ENCODE data around the gene C5AR1.
"Not testable (repeated sequence)": the region's sequence is repeated elsewhere in the genome, so short reads cannot be mapped to it uniquely, and the experiment has no call there.

Gene C5AR1

DNA sequence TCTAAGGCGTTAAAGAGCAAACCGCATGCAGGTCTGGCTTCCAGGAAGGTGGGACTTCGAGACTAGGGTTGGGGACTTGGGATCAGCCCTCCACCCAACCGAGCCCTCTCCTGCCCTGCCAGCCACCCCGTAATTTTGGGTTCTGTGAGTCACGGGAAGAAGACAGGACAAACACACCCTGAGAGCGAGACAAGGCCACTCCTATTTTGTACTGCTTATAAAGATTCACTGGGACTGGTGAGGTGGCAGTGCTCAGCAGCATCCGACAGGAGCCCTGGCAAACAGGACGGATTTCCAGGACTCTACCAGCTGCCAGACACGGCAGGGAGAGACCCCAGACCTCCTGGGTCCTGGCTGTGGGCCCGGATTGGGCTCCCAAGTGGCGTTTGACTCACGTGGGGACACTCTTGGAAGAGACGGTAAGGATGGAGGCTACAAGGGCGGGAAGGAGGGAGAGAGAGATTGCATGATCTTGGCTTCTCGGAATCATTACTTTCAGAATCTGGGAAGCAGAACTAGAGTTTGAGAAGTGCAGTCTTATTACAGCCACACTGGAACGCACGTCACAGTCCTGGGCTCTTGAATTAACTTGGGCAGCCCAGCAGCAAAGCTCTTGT is 22.4 kb downstream of the C5AR1 start, which contains the start of gene C5AR2:
Gene C5AR2, plus strand, starts transcription at position 245 of the 617 bp plus-strand sequence. CDS start 8,625 bp downstream, outside the sequence.
- DNase-seq: peak; percentile 20

DNA sequence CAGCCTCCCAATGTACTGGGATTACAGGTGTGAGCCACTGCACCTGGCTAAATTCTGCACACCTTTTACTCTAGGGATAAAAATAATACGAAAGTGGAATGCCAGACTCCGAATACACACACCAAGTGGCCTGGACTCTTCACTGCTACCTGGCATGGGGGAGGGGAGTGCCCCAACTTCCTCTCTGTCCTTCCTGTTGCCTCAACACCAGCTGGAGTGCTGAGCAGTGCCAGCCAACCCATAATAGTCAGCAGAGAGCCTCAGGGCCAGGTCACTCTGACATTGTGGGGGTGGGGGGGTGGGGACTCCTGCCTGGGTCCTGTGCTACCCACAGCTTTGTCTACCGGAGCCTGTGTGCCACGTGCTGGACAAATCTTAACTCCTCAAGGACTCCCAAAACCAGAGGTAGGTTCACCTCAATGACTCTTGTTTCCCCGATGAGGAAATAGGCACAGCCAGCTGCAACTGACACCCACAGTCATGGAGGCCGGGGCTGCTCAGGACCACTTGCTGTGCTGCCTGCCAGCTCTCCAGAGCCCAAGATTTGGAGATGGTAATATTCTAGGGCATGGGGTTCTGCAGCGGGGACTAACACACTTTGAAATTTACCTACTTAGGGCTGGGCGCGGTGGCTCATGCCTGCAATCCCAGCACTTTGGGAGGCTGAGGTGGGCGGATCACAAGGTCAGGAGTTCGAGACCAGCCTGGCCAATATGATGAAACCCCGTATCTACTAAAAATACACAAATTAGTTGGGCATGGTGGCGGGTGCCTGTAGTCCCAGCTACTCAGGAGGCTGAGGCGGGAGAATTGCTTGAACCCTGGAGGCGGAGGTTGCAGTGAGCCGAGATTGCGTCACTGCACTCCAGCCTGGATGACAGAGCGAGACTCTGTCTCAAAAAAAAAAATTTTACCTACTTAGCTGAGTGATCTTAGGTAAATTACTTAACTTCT is 27.4 kb downstream of the C5AR1 start:
- not testable (repeated sequence) for DNase-seq

DNA sequence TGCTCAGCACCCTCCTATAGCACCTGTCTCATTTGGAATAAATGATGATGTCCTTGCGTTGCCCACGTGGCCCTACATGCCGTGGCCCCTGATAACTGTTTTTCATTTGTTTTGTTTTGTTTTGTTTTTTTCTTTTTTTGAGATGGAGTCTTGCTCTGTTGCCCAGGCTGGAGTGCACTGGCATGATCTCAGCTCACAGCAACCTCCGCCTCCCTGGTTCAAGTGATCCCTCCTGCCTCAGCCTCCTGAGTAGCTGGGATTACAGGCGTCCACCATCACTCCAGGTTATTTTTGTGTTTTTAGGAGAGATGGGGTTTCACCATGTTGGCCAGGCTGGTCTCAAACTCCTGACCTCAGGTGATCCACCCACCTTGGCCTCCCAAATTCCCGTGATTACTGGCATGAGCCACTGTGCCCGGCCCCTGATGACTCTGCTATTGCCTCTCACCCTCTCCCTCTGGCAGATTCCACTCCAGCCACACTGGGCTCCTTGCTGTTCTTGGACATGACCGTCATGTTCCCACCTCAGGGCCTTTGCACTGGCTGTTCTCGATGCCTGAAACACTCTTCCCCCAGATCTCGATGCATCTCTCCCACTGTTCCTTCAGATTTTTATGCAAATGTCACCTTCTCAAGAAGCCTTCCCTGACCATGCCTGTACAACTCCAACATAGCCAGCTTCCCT is 29.7 kb downstream of the C5AR1 start:
- DNase-seq: no peak

DNA sequence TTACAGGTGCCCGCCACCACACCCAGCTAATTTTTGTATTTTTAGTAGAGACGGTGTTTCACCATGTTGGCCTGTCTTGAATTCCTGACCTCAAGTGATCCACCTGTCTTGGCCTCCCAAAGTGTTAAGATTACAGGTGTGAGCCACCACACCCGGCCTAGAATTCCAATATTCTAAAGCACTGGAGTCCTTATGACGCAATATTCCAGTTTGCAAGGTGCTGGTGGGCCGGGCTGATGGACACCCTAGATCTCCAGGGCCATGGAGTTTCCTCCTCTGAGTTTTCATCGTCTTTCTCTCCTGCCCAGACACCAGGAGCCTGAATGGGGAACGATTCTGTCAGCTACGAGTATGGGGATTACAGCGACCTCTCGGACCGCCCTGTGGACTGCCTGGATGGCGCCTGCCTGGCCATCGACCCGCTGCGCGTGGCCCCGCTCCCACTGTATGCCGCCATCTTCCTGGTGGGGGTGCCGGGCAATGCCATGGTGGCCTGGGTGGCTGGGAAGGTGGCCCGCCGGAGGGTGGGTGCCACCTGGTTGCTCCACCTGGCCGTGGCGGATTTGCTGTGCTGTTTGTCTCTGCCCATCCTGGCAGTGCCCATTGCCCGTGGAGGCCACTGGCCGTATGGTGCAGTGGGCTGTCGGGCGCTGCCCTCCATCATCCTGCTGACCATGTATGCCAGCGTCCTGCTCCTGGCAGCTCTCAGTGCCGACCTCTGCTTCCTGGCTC is 31.0 kb downstream of the C5AR1 start:
- no peak for DNase-seq

DNA sequence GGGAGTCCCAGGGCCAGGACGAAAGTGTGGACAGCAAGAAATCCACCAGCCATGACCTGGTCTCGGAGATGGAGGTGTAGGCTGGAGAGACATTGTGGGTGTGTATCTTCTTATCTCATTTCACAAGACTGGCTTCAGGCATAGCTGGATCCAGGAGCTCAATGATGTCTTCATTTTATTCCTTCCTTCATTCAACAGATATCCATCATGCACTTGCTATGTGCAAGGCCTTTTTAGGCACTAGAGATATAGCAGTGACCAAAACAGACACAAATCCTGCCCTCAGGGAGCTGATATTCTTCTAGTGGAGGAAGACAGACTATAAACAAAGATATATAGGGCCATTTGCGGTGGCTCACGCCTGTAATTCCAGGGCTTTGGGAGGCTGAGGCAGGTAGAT is 32.1 kb downstream of the C5AR1 start:
- DNase-seq: no peak

DNA sequence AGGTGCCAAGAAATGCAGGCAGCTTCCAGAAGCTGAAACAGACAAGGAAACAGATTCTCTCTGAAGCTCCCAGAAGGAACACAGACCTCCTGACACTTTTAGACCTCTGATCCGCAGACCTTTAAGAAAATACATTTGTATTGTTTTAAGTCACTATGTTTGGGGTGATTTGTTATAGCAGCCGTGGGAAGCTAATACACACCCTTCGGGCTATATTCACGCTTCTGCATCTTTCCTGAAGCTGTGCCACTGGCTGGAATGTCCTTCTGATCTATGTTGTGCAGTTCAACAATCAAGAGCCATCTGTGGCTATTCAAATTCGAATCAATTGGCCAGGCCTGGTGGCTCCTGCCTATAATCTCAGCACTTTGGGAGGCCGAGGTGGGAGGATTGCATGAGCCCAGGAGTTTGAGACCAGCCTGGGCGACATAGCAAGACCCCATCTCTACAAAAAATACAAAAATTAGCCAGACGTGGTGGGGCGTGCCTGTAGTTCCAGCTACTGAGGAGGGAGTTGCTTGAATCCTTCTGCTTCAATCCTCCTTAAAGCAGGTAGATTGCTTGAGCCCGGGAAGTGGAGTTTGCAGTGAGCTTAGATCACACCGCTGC is 33.6 kb downstream of the C5AR1 start:
- no peak for DNase-seq

DNA sequence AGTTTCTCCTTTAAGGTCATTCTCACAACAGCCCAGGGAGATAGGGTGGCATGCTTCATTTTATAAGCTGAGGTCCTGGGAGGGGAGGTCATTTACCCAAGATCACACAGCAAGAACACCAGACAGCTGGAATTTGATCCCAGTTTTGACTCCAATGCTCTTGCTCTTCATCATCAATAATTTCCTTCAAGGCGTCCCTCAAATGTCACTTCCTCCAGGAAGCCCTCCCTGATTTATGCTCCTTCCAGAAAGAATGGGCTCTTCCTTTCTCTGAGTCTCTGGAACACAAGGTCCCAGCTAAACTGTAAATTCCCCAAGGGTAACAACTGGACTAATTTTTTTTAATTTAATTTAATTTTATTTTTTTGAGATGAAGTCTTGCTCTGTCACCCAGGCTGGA is 34.8 kb downstream of the C5AR1 start:
- DNase-seq: no peak

DNA sequence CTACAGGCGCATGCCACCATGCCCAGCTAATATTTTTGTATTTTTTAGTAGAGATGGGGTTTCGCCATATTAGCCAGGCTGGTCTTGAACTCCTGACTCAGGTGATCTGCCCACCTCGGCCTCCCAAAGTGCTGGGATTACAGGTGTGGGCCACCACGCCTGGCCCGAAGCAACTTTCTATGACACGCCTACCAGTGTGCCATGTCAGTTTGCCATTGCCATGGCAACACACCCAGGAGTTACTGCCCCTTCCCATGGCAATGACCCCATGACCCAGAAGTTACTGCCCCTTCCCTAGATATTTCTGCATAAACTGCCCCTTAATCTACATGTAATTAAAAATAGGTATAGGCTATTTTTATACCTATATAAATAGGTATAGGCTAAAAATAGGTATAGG is 36.4 kb downstream of the C5AR1 start:
- not testable (repeated sequence) for DNase-seq

DNA sequence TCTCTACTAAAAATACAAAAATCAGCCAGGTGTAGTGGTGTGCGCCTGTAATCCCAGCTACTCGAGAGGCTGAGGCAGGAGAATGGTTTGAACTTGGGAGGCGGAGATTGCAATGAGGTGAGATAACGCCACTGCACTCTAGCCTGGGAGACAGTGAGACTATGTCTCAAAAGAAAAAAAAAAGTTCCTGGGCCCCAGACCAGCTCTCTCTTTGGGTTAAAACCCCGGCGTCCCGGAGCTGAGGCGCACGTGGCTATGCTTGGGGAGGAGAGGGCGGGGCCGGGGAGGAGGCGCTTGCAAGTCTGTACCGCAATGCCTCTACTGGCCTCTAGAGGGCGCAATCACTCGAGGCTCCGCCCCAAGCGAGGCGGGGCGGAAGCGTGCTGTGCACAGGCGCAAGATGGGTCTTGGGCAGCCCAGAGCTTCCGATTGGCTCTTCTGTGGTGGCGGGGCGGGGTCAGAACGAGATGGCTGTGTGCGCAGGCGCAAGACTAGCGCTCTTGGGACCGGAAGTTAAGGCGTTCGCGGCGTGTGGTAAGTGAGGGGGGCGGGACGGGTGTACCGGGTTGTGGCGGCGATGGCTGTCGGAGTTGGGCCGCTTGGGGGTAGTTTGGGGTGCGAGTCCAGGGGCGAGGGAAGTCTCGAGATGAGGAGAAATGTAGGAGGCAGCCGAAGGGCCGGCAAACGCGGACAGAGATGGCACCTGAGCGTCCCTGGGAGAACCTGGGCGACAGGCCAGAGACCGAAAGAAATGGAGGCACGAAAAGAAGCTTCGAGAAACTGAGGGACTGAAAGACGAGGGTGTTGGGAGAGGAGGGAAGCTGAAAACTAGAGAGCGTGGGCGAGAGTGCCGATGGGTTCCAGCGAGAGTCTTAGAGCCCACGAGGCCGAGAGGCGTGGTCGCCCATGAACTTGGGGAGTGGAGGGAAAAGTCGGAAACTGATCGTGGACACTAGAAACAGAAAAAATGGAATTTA is 39.4 kb downstream of the C5AR1 start, which contains the start of gene DHX34:
Gene DHX34, plus strand, starts transcription at position 497 of the 977 bp plus-strand sequence. CDS start 3,716 bp downstream, outside the sequence.
- peak; percentile 99 for DNase-seq

DNA sequence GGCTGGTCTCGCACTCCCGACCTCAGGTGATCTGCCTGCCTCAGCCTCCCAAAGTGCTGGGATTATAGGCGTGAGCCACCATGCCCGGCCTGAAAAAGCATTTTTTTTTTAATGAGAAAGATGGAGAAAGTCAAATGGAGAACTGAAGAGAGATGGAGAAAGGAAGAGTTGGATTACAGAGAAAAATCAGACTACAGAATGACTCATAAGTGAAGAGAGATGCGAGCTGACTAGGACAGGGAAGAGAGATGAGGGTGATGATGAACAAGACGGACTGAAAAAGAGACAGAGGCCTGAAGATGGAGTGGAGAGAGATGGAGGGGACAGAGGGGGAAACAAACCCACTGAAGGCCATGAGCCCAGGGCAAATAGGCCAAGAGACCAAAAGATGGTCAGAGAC is 41.0 kb downstream of the C5AR1 start:
- DNase-seq: no peak

DNA sequence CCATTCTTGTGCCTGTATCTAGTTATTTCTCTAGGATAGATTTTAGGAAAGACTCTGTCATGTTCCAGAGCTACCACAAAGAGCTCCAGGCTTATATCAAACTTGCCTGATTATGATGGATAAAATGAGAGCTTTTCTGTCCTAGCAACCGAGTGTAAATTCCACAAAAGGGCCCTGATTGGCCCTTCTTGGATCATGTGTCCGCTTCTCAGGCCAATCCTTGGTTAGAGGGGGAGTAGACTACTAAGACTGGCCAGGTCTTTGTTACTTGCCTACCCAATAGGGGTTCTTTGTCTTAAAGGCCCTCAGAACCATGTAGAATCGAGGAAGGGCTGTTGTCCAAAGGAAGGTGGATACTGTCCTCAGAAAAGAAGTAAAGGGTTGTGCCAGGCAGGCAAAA is 41.9 kb downstream of the C5AR1 start:
- peak; percentile 16 for DNase-seq

DNA sequence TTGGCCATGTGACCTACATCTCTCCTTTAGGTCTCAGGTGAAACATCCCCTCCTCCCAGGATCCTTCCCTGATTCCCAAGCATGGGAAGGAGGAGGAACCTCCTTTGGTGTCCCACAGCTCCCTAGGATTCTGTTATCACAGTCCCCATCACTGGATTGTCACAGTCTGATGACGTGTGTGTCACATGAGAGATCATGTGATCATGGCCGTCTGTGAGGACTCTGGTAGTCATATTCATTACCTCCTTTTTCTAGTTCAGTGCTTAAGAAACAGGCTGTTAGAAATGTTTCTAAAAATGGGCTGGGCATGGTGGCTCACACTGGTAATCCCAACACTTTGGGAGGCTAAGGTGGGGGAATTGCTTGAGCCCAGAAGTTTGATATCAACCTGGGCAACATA is 42.4 kb downstream of the C5AR1 start:
- DNase-seq: no peak

DNA sequence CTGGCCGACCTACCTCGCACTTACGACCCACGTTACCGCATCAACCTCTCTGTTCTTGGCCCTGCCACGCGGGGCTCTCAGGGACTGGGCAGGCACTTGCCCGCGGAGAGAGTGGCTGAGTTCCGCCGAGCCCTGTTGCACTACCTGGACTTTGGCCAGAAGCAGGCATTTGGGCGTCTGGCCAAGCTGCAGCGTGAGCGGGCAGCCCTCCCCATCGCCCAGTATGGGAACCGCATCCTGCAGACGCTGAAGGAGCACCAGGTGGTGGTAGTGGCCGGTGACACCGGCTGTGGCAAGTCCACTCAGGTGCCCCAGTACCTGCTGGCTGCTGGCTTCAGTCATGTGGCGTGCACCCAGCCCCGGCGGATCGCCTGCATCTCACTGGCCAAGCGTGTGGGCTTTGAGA is 43.6 kb downstream of the C5AR1 start:
- DNase-seq: no peak

DNA sequence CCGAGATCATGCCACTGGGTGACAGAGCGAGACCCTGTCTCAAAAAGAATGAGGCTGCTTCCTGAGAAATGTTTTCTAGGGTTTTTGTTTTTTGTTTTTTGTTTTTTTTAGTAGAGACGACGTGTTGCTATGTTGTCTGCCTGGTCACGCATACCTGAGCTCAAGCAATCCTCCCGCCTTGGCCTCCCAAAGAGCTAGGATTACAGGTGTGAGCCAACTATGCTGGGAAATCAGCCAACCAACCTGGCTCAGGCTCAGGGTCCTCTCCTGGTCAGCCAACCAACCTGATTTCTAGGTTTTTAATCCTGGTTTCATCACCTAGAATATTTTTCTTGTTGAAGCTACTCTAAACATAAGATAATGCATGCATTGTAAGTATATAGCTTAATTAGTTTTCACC is 47.2 kb downstream of the C5AR1 start:
- DNase-seq: no peak

DNA sequence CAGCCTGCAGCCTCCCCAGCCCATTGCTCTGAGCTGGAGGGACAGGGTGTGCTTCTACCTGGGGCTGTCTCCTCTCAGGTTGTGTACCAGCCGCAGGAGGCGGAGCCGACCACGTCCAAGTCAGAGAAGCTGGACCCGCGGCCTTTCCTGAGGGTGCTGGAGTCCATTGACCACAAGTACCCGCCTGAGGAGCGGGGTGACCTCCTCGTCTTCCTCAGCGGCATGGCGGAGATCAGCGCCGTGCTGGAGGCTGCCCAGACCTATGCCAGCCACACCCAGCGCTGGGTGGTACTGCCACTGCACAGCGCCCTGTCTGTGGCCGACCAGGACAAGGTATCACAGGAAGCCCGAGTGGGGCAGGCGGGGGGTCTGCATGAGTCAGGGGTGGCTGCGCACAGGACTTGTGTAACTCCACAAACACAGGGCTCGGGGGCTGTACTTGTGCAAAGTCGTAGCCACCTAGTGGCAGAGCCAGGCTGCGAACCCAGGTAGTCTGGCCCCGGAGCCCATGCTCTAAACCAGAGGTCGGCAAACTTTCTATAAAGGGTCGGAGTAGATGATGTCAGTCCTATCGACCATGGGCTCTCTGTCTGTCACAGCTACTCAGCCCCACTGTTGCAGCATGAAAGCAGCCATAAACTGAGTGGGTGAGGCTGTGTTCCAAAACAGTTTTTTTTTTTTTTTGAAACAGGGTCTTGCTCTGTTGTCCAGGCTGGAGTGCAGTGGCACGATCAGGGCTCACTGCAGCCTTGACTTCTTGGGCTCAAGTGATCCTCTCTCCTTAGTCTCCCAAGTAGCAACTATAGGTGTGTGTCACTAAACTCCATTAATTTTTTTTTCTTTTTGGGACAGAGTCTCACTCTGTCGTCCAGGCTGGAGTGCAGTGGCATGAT is 48.4 kb downstream of the C5AR1 start:
- no peak for DNase-seq

DNA sequence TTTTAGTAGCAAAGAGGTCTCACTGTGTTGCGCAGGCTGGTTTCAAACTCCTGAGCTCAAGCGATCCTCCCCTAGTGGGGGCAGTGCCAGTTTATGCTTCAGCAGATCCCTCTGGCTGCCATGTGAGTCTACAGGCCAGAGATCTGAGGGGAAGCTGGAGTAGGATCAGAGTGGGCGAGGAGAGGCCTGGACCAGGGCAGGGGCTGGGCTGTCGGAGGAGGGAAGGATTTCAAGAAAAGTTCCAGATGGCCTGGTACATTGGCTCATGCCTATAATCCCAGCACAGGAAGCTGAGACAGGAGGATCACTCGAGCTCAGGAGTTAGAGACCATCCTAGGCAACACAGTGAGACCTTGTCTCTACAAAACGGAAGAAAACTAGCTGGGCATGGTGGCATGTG is 49.3 kb downstream of the C5AR1 start:
- DNase-seq: no peak

DNA sequence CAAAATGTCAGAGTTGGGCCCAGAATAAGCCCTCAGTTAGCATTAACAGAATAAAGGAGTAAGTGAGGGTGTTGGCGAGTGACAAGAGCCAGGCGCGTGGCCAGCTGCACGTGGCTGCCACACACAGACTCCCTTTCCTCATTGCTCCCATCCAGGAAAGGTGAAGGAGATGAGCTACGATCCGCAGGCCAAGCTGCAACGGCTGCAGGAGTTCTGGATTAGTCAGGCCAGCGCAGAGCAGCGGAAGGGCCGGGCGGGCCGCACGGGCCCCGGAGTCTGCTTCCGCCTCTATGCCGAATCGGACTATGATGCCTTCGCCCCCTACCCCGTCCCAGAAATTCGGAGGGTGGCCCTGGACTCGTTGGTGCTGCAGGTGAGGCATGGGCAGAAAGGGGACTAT is 52.7 kb downstream of the C5AR1 start:
- DNase-seq: no peak

DNA sequence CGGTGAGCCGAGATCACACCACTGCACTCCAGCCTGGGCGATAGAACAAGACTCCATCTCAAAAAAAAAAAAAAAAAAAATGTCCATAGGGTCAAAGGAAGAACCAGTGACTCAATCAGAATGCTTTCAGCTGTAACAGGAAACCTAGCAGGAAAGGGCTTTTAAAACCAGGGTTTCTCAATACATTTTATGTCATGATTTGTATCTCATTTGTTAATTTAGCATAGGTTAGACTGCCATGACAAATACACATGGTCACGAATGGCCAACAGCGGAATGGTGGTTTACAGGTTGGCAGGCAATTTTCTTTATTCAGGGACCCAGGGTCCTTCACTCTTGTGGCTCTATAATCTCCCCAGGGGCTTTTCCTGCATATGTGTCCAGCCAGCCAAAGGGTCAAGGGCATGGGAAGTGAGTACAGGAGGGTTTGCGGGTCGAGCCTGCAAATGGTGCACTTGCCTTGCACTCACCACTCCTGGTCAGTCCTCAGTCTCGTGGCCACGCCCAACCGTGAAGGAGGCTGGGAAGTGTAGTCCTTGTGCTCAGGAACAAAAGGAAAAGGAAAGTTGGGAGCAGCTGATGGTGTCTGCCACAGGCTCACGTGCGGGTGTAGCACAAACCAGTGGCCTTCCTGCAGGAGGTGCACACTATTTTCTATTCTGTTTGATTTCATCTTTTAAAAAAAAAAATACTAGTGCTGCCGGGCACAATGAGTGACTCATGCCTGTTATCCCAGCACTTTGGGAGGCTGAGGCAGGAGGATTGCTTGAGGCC is 54.3 kb downstream of the C5AR1 start:
- no peak for DNase-seq

DNA sequence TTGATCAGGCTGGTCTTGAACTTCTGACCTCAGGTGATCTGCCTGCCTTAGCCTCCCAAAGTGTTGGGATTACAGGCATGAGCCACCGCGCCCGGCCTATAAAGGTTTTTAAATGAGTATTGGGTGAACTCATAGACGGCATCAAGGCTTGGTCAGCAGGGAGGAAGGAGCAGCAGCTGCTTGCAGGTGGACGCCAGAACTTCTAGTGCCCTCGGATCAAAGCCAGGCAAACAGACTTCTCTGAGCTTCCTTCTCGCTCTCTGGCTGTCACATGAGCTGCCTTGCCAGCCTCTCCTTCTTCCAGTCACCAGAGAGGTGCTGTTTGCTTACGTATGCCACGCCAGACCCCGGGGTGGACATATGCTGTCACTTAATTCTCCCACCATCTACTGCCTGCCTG is 55.8 kb downstream of the C5AR1 start:
- not testable (repeated sequence) for DNase-seq
